ENCODE results near the gene ZNHIT1. TPM values are rescaled to one million over a fixed set of nuclear protein-coding genes. Genes with fewer than 3 reads are reported as not detected.
A peak's percentile ranks its signal among the peaks of the same experiment; 100 is the strongest.

Gene ZNHIT1
- total RNA-seq, 2 donors from 2014 or later, result 65.3 to 69.6 TPM

GRCh38 chr7:101174322-101174854 is 43.6 kb upstream of the ZNHIT1 start:
- Histone ChIP-seq H3K27ac (no peak overlapping the region), H3K27me3 (peaks cover 51 to 53% of the 10 kb centered on the region in 2 donors), H3K4me3 (no peak overlapping the region)

GRCh38 chr7:101175664-101176063 is 42.3 kb upstream of the ZNHIT1 start:
- TF ChIP-seq CTCF (IDR thresholded peaks at IDR 0.05), result no peak
- no peaks in the 10 kb centered on the region for H3K9me3 ChIP-seq
- H3K36me3 ChIP-seq, result no peaks in the 10 kb centered on the region
- H3K4me1 ChIP-seq, result peaks cover 0 to 46% of the 10 kb centered on the region in 2 donors
- H3K27me3 ChIP-seq, result peaks cover 60 to 64% of the 10 kb centered on the region in 2 donors
- no peak overlapping the region for H3K4me3 ChIP-seq
- no peak overlapping the region for H3K27ac ChIP-seq
- no peak for DNase-seq (ENCODE audit: low spot score)

More at GRCh38 chr7:101174322-101174854, 43.6 kb upstream of the ZNHIT1 start:
- H3K4me1 ChIP-seq, result peaks cover 0 to 44% of the 10 kb centered on the region in 2 donors
- H3K9me3 ChIP-seq, result no peaks in the 10 kb centered on the region
- no peak for TF ChIP-seq CTCF (IDR thresholded peaks at IDR 0.05)
- DNase-seq (ENCODE audit: low spot score), result no peak
- H3K36me3 ChIP-seq, result no peaks in the 10 kb centered on the region

- DNase-seq (ENCODE audit: low spot score), result no peak
- Histone ChIP-seq H3K4me3 (no peak overlapping the region), H3K4me1 (peaks cover 0 to 36% of the 10 kb centered on the region in 2 donors), H3K27me3 (peaks cover 53 to 54% of the 10 kb centered on the region in 2 donors), H3K36me3 (no peaks in the 10 kb centered on the region), H3K27ac (no peak overlapping the region), H3K9me3 (no peaks in the 10 kb centered on the region)
- no peak for TF ChIP-seq CTCF (IDR thresholded peaks at IDR 0.05)
These were observed 40.3 kb upstream of the ZNHIT1 start for GRCh38 chr7:101177644-101178043.

- peaks cover 0 to 21% of the 10 kb centered on the region in 2 donors for H3K4me1 ChIP-seq
- no peaks in the 10 kb centered on the region for H3K36me3 ChIP-seq
- peak overlapping the region in 1 of 2 donors; percentile 6 for H3K4me3 ChIP-seq
- H3K27ac ChIP-seq, result no peak overlapping the region
- peaks cover 38 to 40% of the 10 kb centered on the region in 2 donors for H3K27me3 ChIP-seq
- no peak for TF ChIP-seq CTCF (IDR thresholded peaks at IDR 0.05)
- no peak for DNase-seq (ENCODE audit: low spot score)
- no peaks in the 10 kb centered on the region for H3K9me3 ChIP-seq
These were observed 38.8 kb upstream of the ZNHIT1 start for GRCh38 chr7:101179117-101179516.

- Histone ChIP-seq H3K27me3 (peaks cover 34 to 35% of the 10 kb centered on the region in 2 donors), H3K27ac (no peak overlapping the region), H3K4me1 (peaks cover 0 to 16% of the 10 kb centered on the region in 2 donors), H3K9me3 (no peaks in the 10 kb centered on the region), H3K36me3 (no peaks in the 10 kb centered on the region), H3K4me3 (peak overlapping the region in 1 of 2 donors; percentile 6)
- no peak for TF ChIP-seq CTCF (IDR thresholded peaks at IDR 0.05)
- no peak for DNase-seq (ENCODE audit: low spot score)
These were observed 38.3 kb upstream of the ZNHIT1 start for GRCh38 chr7:101179713-101180112.

All from right atrium auricular region (tissue), 2 donors.